GM10248 (cell line): ENCODE measurements around the gene HPSE2.

ENCODE experiments used
- CTCF ChIA-PET: fragments of 300-600 bp; sonication (Branson Sonifier 250); formaldehyde crosslinking; extraction: SDS; loops from one replicate; lab custom pipeline; 2021; ENCODE audit warnings: antibody characterized with exemption; lab: Yijun Ruan, JAX
- POLR2A ChIA-PET: fragments of 350-650 bp; sonication (Branson Sonifier 250); formaldehyde crosslinking; extraction: SDS; loops from one replicate; lab custom pipeline; 2020; ENCODE audit warnings: antibody characterized with exemption; lab: Yijun Ruan, JAX
- DNase-seq: peaks from one replicate; pipeline ENCODE4 v3.0.0; 2012; ENCODE audit errors: extremely low spot score
- TF ChIP-seq, protein P1 (sequence below): IDR thresholded peaks from 2 replicates; pipeline ENCODE4 v1.5.1; 2012; ENCODE audit warnings: mild to moderate bottlenecking, low read depth; ENCODE audit errors: extremely low read depth, missing control alignments, control extremely low read depth

HPSE2 gene

DNA sequence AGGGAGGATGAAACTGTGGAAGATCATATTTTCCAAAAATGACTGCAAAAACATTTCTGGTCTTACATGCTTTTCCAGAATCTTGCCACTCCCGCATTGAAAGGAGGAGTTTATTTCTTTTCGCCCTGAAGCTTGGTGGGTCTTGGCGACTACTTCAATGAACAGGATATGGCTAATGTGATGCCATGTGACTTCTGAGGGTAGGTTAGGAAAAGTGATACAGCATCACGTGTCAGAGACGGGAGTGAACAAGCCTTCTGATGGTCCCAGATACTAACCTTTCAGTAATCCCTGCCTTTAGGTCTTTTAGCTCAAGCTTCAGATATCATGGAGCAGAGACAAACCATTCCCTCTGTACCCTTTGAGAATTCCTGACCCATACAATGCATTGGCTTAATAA lies 596.7 kb downstream of the HPSE2 start:
- CTCF ChIA-PET: no interaction called here

DNA sequence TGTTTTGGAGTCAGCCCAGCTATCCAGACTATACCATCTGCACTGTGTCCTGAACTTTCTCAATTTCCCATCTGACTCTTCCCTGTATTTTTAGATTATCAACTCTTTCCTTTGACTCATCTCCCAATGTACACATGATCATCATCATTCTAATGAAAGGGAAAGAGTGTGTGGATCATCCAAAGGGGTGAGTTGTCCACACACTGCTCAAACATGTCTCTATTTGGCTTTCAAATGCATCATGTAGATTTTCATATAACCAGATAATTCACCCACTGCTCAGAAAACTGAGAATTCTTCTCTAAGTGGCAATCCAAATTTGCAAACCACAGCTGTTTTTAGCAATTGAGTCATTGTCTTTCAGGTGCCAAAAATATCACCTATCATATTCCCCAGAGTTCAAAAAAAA lies 598.7 kb downstream of the HPSE2 start:
- CTCF ChIA-PET: interaction anchor here (0.8 to 1.6 kb wide), 3 partner anchors 12 to 170 kb away, joined by 3 to 4 read pairs (median 4); no protein-coding TSS in a partner anchor
- DNase-seq: no peak
- POLR2A ChIA-PET: no interaction called here
- TF ChIP-seq, protein P1, sequence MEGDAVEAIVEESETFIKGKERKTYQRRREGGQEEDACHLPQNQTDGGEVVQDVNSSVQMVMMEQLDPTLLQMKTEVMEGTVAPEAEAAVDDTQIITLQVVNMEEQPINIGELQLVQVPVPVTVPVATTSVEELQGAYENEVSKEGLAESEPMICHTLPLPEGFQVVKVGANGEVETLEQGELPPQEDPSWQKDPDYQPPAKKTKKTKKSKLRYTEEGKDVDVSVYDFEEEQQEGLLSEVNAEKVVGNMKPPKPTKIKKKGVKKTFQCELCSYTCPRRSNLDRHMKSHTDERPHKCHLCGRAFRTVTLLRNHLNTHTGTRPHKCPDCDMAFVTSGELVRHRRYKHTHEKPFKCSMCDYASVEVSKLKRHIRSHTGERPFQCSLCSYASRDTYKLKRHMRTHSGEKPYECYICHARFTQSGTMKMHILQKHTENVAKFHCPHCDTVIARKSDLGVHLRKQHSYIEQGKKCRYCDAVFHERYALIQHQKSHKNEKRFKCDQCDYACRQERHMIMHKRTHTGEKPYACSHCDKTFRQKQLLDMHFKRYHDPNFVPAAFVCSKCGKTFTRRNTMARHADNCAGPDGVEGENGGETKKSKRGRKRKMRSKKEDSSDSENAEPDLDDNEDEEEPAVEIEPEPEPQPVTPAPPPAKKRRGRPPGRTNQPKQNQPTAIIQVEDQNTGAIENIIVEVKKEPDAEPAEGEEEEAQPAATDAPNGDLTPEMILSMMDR: no peak

More for the DNA sequence above, 596.7 kb downstream of the HPSE2 start:
- POLR2A ChIA-PET: no interaction called here
- DNase-seq: no peak
- TF ChIP-seq, protein P1: no peak

DNA sequence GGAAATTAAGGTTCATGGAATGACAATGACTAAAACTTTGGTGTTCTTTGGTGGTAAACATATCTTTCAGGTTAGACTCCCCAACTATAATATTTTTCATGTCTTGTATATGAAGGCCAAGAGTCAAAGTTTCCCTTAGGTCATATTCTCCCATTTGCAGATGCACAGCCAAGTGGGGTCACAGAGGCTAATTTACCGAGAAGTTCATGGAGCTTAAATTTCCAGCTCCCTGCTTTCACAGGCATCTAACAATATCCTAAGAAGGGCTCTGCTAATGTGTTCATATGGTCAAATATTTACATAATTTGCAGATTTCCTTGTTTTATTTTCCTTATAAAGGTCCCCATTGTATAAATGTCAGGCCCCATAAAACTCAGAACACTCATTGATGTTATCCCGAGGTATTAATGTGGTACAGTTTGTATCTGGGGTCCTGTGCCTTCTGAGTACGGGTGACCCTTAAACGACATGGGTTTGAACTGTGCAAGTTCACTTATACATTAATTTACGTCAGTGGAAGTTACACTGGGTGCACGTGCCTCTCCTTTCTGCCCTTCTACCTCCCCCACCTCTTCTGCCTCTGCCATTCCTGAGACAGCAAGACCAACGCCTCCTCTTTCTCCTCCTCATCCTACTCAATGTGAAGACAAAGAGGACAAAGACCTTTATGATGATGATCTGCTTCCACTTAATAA lies 603.0 kb downstream of the HPSE2 start:
- ChIA-PET POLR2A (no interaction called here), CTCF (no interaction called here)
- no peak for DNase-seq
- TF ChIP-seq, protein P1: no peak

DNA sequence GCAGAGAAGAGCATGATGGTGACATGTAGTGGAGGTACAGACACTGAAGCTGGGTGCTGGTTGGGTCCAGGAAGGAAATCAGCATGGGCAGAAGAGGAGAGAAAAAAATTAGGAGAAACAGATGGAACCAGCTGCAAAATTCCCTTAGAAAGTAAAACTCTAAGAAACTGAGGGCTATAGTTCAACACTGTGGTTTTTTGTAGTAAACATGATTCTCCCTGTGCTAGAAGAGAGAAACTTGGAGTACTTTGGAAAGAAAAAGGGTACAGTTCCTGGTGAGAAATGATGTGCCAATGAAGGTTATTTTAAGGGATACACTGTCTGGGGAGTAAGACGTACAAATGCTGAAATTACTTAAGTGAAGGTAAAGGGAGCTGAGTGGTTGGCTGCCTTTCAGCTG lies 607.4 kb downstream of the HPSE2 start:
- ChIA-PET CTCF (interaction anchor here (1.2 kb wide), 1 partner anchor 38 kb away, joined by 3 read pairs; no protein-coding TSS in a partner anchor), POLR2A (no interaction called here)
- no peak for DNase-seq
- TF ChIP-seq, protein P1: no peak

DNA sequence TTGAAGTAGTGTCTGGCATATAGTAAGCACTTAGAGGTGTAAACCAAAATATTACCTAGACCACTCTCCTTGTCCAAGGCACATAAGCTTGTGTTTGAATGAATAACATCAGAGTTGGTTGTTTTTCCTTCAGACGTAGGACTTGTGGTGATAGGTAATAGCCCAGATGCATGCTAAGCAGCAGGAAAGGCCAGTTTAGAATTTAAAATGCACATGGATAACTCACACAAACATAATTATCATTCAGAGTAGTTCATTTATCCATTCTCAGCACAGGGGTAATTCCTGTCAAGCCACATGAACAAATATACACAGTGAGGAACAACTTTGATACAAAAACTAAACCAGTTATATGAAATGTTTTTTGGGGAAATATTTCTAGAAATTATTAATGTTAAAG lies 607.9 kb downstream of the HPSE2 start:
- DNase-seq: no peak
- ChIA-PET POLR2A (no interaction called here), CTCF (no interaction called here)
- TF ChIP-seq, protein P1: no peak

DNA sequence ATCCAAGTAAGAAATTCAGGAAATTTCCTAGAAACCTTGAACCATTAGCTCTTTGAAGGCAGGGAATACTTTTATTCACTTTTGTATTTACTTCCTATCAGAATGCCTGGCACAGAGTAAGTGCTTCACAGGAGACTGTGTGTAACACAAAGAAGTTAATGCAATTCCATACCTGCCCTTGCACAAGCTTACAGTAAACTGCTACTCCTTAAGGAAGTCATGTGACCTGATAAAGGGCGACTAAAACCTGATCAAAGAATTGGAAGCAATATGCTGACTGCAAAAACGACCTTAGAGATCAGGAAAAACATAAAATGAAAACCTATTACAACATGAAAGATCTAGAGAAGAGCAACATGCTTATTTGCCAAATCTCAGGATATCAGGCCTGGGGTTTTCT lies 610.7 kb downstream of the HPSE2 start:
- POLR2A ChIA-PET: no interaction called here
- no peak for DNase-seq
- TF ChIP-seq, protein P1: no peak
- CTCF ChIA-PET: no interaction called here
